ENCODE measurements around the gene POU5F1. TPM values are rescaled to one million over a fixed set of nuclear protein-coding genes. Genes with fewer than 3 reads are reported as not detected.
"Not testable (repeated sequence)": the region's sequence is repeated elsewhere in the genome, so short reads cannot be mapped to it uniquely, and the experiment has no call there.

Gene POU5F1
- under 1 TPM in 1 of 2 experiments, not detected in 1; 0.20 TPM for total RNA-seq

DNA sequence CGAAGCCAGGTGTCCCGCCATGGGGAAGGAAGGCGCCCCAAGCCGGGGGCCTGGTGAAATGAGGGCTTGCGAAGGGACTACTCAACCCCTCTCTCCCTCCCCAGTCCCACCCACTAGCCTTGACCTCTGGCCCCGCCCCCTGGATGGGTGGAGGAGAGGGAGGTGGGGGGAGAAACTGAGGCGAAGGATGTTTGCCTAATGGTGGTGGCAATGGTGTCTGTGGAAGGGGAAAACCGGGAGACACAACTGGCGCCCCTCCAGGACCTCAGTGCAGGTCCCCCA is at the start of gene POU5F1:
POU5F1 (minus strand) TSS at position 83 of the 282 bp plus-strand sequence; CDS start at position 21, 62 bp downstream.
- ChIA-PET POLR2A (no interaction called here), CTCF (no interaction called here)
- H3K36me3 Mint-ChIP-seq (ENCODE audit: low read depth) = no peaks in the 10 kb centered on the region
- DNase-seq = no peak
- no peaks in the 10 kb centered on the region for H3K9me3 Mint-ChIP-seq
- H3K27ac Mint-ChIP-seq = no peak within 1 kb of the TSS
- H3K27me3 Mint-ChIP-seq = no peaks in the 10 kb centered on the region
- no peak within 1 kb of the TSS for H3K4me3 Mint-ChIP-seq
- H3K4me1 Mint-ChIP-seq = no peaks in the 10 kb centered on the region

GRCh38 chr6:31216208-31216898 is 45.9 kb upstream of the POU5F1 start:
- Mint-ChIP-seq H3K27ac (no peak overlapping the region), H3K36me3 (ENCODE audit: low read depth) (peaks cover 7% of the 10 kb centered on the region)
- POLR2A ChIA-PET = interaction anchor here (0.7 kb wide), 1 partner anchor 290 kb away, joined by 3 read pairs; no protein-coding TSS in a partner anchor

DNA sequence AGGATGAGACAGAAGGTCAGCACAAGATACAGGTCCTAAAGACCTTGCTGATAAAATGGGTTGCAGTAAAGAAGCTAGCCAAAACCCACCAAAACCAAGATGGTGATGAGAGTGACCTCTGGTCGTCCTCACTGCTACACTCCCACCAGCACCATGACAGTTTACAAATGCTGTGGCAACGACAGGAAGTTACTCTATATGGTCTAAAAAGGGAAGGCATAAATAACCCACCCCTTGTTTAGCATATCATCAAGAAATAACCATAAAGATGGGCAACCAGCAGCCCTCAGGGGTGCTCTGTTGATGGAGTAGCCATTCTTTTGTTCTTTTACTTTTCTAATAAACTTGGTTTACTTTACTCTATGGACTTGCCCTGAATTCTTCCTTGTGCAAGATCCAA is 44.7 kb upstream of the POU5F1 start:
- DNase-seq; H3K4me1 Mint-ChIP-seq; H3K36me3 Mint-ChIP-seq (ENCODE audit: low read depth); POLR2A ChIA-PET; CTCF ChIA-PET; H3K4me3 Mint-ChIP-seq; H3K27me3 Mint-ChIP-seq; H3K27ac Mint-ChIP-seq; H3K9me3 Mint-ChIP-seq: not testable (repeated sequence)

More at GRCh38 chr6:31216208-31216898, 45.9 kb upstream of the POU5F1 start:
- H3K9me3 Mint-ChIP-seq = peaks cover 9% of the 10 kb centered on the region
- H3K27me3 Mint-ChIP-seq = peaks cover 9% of the 10 kb centered on the region
- peaks cover 8% of the 10 kb centered on the region for H3K4me1 Mint-ChIP-seq
- DNase-seq = no peak
- CTCF ChIA-PET = interaction anchor here (0.6 to 1.2 kb wide), 2 partner anchors 232 to 531 kb away, joined by 3 read pairs; no protein-coding TSS in a partner anchor
- H3K4me3 Mint-ChIP-seq = no peak overlapping the region

- POLR2A ChIA-PET = no interaction called here
- H3K36me3 Mint-ChIP-seq (ENCODE audit: low read depth) = peaks cover 7% of the 10 kb centered on the region
- H3K4me1 Mint-ChIP-seq = peaks cover 8% of the 10 kb centered on the region
- DNase-seq = no peak
- CTCF ChIA-PET = no interaction called here
- H3K9me3 Mint-ChIP-seq = peaks cover 9% of the 10 kb centered on the region
- no peak overlapping the region for H3K4me3 Mint-ChIP-seq
- H3K27ac Mint-ChIP-seq = no peak overlapping the region
- H3K27me3 Mint-ChIP-seq = peaks cover 9% of the 10 kb centered on the region
Observed at GRCh38 chr6:31214516-31214915, 44.0 kb upstream of the POU5F1 start.

GRCh38 chr6:31210741-31211532 is 40.5 kb upstream of the POU5F1 start:
- H3K27ac Mint-ChIP-seq = no peak overlapping the region
- POLR2A ChIA-PET = interaction anchor here (0.6 kb wide), 1 partner anchor 13 kb away, joined by 5 read pairs; no protein-coding TSS in a partner anchor
- CTCF ChIA-PET = interaction anchor here (0.6 to 2.1 kb wide), 8 partner anchors 8 to 647 kb away, joined by 3 to 7 read pairs (median 4); no protein-coding TSS in a partner anchor

DNA sequence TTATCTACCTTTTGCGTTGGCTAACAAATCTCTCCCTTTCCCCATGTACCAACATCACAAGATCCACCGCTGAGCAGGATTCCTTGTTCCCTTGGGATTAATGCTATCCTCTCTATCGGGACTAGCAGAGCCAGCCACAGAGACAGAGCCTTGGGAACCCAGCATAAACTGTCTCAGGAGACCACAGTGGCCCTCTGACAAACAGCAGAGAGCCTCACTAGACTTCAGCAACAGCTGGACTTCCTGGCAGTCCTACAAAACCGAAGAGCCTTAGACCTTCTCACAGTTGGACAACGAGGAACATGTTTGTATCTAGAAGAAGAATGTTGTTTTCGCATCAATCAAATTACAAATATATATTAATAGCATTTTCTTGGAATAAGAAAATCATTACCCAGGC is 39.6 kb upstream of the POU5F1 start:
- no peak overlapping the region for H3K4me3 Mint-ChIP-seq
- H3K27me3 Mint-ChIP-seq = no peaks in the 10 kb centered on the region
- H3K9me3 Mint-ChIP-seq = peaks cover 2% of the 10 kb centered on the region
- H3K4me1 Mint-ChIP-seq = peaks cover 5% of the 10 kb centered on the region
- no peak for DNase-seq
- no peak overlapping the region for H3K27ac Mint-ChIP-seq
- H3K36me3 Mint-ChIP-seq (ENCODE audit: low read depth) = peaks cover 4% of the 10 kb centered on the region
- ChIA-PET CTCF (interaction anchor here (1.0 to 2.1 kb wide), 3 partner anchors 88 to 191 kb away, joined by 3 to 7 read pairs (median 6); no protein-coding TSS in a partner anchor), POLR2A (no interaction called here)

More at GRCh38 chr6:31210741-31211532, 40.5 kb upstream of the POU5F1 start:
- no peak for DNase-seq
- Mint-ChIP-seq H3K36me3 (ENCODE audit: low read depth) (peaks cover 2% of the 10 kb centered on the region), H3K27me3 (no peaks in the 10 kb centered on the region), H3K4me1 (peaks cover 2% of the 10 kb centered on the region), H3K9me3 (peaks cover 2% of the 10 kb centered on the region), H3K4me3 (no peak overlapping the region)

DNA sequence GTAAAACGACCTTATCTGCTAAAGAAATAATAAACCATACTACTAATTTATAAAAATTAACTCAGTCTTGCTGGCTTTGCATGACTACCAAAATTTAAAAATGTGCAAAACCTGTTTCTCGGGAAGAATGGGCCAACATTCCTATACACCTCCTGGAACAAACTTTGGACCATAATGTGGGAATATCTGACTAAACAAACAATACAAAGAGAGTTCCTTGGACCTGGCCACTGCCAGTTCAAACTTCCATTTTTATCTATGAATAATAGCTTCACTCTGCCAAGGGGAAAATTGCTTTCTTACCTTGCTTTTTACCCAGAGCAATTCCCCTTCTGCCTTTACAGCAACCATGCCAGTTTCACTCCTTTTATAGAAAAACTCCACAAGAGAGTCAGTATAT is 38.7 kb upstream of the POU5F1 start:
- Mint-ChIP-seq H3K4me3 (no peak overlapping the region), H3K27ac (no peak overlapping the region), H3K4me1 (peaks cover 14% of the 10 kb centered on the region), H3K36me3 (ENCODE audit: low read depth) (peaks cover 7% of the 10 kb centered on the region), H3K27me3 (no peaks in the 10 kb centered on the region), H3K9me3 (no peaks in the 10 kb centered on the region)
- DNase-seq = no peak
- POLR2A ChIA-PET = no interaction called here
- CTCF ChIA-PET = interaction anchor here (0.7 to 1.0 kb wide), 2 partner anchors 11 kb away, joined by 3 to 5 read pairs; no protein-coding TSS in a partner anchor

- Mint-ChIP-seq H3K4me3 (no peak overlapping the region), H3K9me3 (no peaks in the 10 kb centered on the region)
- CTCF ChIA-PET = interaction anchor here (1.6 kb wide), 1 partner anchor 12 kb away, joined by 6 read pairs; no protein-coding TSS in a partner anchor
Observed at GRCh38 chr6:31208506-31208905, 38.0 kb upstream of the POU5F1 start.

GRCh38 chr6:31205638-31206037 is 35.2 kb upstream of the POU5F1 start:
- no peak for DNase-seq
- POLR2A ChIA-PET = no interaction called here
- Mint-ChIP-seq H3K27ac (peak overlapping the region; percentile 51), H3K4me3 (no peak overlapping the region), H3K27me3 (no peaks in the 10 kb centered on the region), H3K9me3 (peaks cover 2% of the 10 kb centered on the region), H3K4me1 (peaks cover 47% of the 10 kb centered on the region), H3K36me3 (ENCODE audit: low read depth) (peaks cover 19% of the 10 kb centered on the region)
- CTCF ChIA-PET = interaction anchor here (0.9 kb wide), 1 partner anchor 9 kb away, joined by 4 read pairs; no protein-coding TSS in a partner anchor

More at GRCh38 chr6:31208506-31208905, 38.0 kb upstream of the POU5F1 start:
- H3K36me3 Mint-ChIP-seq (ENCODE audit: low read depth) = peaks cover 7% of the 10 kb centered on the region
- no peak overlapping the region for H3K27ac Mint-ChIP-seq
- peaks cover 21% of the 10 kb centered on the region for H3K4me1 Mint-ChIP-seq
- DNase-seq = no peak
- H3K27me3 Mint-ChIP-seq = no peaks in the 10 kb centered on the region
- POLR2A ChIA-PET = no interaction called here

DNA sequence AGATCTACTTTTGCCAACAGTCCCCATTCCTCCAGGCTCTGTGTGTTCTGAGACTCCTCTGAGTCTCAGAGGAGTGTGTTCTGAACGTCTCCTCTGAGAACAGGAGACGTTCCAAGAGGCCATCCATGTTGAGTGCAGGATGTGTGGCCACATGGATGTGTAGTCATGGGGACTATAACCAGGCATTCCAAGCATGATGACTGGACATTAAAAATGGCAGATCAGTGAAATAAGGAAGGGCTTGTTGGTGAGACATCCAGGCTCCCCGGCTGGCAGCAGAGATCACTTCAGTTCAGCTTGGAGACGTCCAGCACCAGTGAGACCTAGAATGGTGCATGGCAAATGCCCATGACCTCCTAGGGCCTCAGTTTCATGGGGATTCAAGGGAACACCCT is 34.3 kb upstream of the POU5F1 start:
- ChIA-PET POLR2A (no interaction called here), CTCF (interaction anchor here (0.6 to 0.9 kb wide), 2 partner anchors 8 to 303 kb away, joined by 3 to 4 read pairs; no protein-coding TSS in a partner anchor)
- DNase-seq = no peak
- Mint-ChIP-seq H3K4me1 (peaks cover 55% of the 10 kb centered on the region), H3K27ac (peak overlapping the region; percentile 96), H3K36me3 (ENCODE audit: low read depth) (peaks cover 28% of the 10 kb centered on the region), H3K27me3 (no peaks in the 10 kb centered on the region), H3K9me3 (peaks cover 4% of the 10 kb centered on the region), H3K4me3 (peak overlapping the region; percentile 82)

GRCh38 chr6:31203345-31203979 is 33.0 kb upstream of the POU5F1 start:
- peaks cover 4% of the 10 kb centered on the region for H3K9me3 Mint-ChIP-seq
- H3K27ac Mint-ChIP-seq = peak overlapping the region; percentile 96
- ChIA-PET POLR2A (no interaction called here), CTCF (interaction anchor here (1.0 to 3.1 kb wide), 3 partner anchors 8 to 163 kb away, joined by 4 to 8 read pairs (median 4); no protein-coding TSS in a partner anchor)
- H3K4me3 Mint-ChIP-seq = peak overlapping the region; percentile 82
- peaks cover 66% of the 10 kb centered on the region for H3K4me1 Mint-ChIP-seq
- H3K27me3 Mint-ChIP-seq = no peaks in the 10 kb centered on the region
- peak; percentile 56 for DNase-seq
- H3K36me3 Mint-ChIP-seq (ENCODE audit: low read depth) = peaks cover 39% of the 10 kb centered on the region

DNA sequence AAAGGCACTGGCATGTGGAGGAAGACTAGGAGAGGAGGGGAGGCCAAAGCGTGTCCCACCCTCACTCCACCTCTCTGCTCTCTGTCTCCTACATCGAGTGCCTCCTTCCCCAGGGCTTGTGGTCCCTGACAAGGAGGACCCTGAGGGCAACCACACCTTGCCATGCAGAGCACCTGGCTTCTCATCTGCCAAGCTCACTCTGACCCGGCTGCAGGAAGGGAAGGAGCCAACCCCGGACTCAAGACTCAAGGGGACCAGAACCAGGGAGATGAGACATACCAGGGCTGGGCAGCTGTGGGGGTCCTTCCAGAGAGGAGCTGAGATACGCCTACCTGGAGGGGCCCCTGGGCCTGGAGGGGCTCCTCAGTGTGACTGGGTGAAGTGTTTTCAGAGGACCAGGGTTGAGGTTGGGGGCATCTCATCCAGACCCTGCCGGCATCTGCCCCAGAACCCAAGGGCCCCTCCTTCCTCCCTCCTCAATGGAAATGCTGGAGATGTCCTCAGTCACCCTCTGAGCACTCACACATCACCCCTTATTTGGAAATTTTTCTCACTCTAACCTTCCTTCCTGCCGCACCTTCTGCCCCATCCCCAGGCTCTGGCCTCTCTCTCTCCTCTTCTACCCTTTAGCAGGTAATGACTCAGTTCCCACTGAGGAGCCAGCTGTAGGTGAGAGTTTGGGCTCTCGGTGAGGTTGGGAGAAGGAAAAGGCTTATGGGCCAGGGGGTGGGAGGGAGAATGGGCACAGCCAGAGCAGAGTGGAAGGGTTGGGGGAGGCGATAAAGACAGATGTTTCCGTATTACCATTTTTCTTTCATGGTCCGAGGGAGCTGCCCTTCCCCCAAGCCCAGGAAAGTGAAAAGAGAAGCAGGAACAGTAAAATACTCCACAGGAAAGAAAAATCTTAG is 32.0 kb upstream of the POU5F1 start:
- Mint-ChIP-seq H3K9me3 (peaks cover 4% of the 10 kb centered on the region), H3K4me3 (peak overlapping the region; percentile 82), H3K27me3 (no peaks in the 10 kb centered on the region), H3K27ac (peak overlapping the region; percentile 96), H3K36me3 (ENCODE audit: low read depth) (peaks cover 41% of the 10 kb centered on the region), H3K4me1 (peaks cover 68% of the 10 kb centered on the region)
- ChIA-PET POLR2A (no interaction called here), CTCF (interaction anchor here (1.0 to 3.1 kb wide), 3 partner anchors 9 to 164 kb away, joined by 4 to 8 read pairs (median 4); no protein-coding TSS in a partner anchor)
- no peak for DNase-seq

Data from activated CD4-positive, alpha-beta T cell treated with anti-CD3 and anti-CD28 coated beads, Interleukin-2, amount 10 ng/mL, durations not matched to agents 7 days and 5 days (primary cell).